LHCN-M2 (cell line): ENCODE data around the gene POU3F1. TPM values are rescaled to one million over a fixed set of nuclear protein-coding genes. Genes with fewer than 3 reads are reported as not detected.

ENCODE experiments used
- DNase-seq: peaks from one replicate; pipeline ENCODE4 v3.0.0-alpha.2; 2012; ENCODE audit warnings: low read depth
- total RNA-seq: library from RNA; depleted of rRNA; stranded (reverse); fragments of >200 nt; gene quantifications from 2 replicates; pipeline ENCODE4 v1.2.3, GENCODE V29; 2014

POU3F1 gene
- total RNA-seq, 1 experiment from 2014 or later = not detected

- DNase-seq = peak; percentile 62
Observed at GRCh38 chr1:38028105-38028591, 18.4 kb downstream of the POU3F1 start.

- DNase-seq = no peak
Observed at GRCh38 chr1:38027201-38028104, 19.1 kb downstream of the POU3F1 start.

GRCh38 chr1:38026592-38027200, 19.9 kb downstream of the POU3F1 start:
- peak; percentile 56 for DNase-seq

- no peak for DNase-seq
Observed at GRCh38 chr1:38025664-38026063, 20.9 kb downstream of the POU3F1 start.

GRCh38 chr1:38025233-38025632, 21.4 kb downstream of the POU3F1 start:
- DNase-seq = no peak

GRCh38 chr1:38022810-38023209, 23.8 kb downstream of the POU3F1 start:
- DNase-seq = no peak

- no peak for DNase-seq
Observed at GRCh38 chr1:38021969-38022368, 24.6 kb downstream of the POU3F1 start.

- peak; percentile 88 for DNase-seq
Observed at GRCh38 chr1:38020396-38020795, 26.2 kb downstream of the POU3F1 start.

- DNase-seq = peak; percentile 58
Observed at GRCh38 chr1:38018864-38019343, 27.7 kb downstream of the POU3F1 start.

- no peak for DNase-seq
Observed at GRCh38 chr1:38015978-38016725, 30.4 kb downstream of the POU3F1 start.

GRCh38 chr1:38014724-38015424, 31.7 kb downstream of the POU3F1 start:
- no peak for DNase-seq

- no peak for DNase-seq
Observed at GRCh38 chr1:38014171-38014570, 32.4 kb downstream of the POU3F1 start.

GRCh38 chr1:38013227-38013622, 33.4 kb downstream of the POU3F1 start:
- no peak for DNase-seq

GRCh38 chr1:38012363-38013226, 34.0 kb downstream of the POU3F1 start, which contains the start of gene UTP11:
UTP11 (plus strand) TSS chr1:38012734; CDS start chr1:38012803, 69 bp downstream.
- DNase-seq = peak; percentile 100

- no peak for DNase-seq
Observed at GRCh38 chr1:38009841-38010180, 36.8 kb downstream of the POU3F1 start.

GRCh38 chr1:38009088-38009840, 37.3 kb downstream of the POU3F1 start:
- peak; percentile 92 for DNase-seq

GRCh38 chr1:38006008-38006828, 40.4 kb downstream of the POU3F1 start:
- no peak for DNase-seq

- no peak for DNase-seq
Observed at GRCh38 chr1:38005195-38006007, 41.2 kb downstream of the POU3F1 start, which contains the start of gene FHL3. FHL3 (minus strand) TSS chr1:38005514; CDS start chr1:37999412, 6,102 bp downstream.
